HCT116 (cell line): ENCODE measurements around the gene PTPN4. TPM values are rescaled to one million over a fixed set of nuclear protein-coding genes. Genes with fewer than 3 reads are reported as not detected.

Experiments
- ATAC-seq: fragments of 200-7000 bp; cut with Tn5 transposase; 2 replicates; pipeline ENCODE4 v1.9.1; 2020; ENCODE audit warnings: mild to moderate bottlenecking, moderate library complexity
- BruUV-seq: library from RNA; stranded (reverse); fragments of 400-500 nt; replicated peaks from 2 replicates; lab custom pipeline; 2021; lab: Mats Ljungman, UMichigan
- CTCF ChIA-PET: fragments of 300-600 bp; sonication (Branson Sonifier 250); formaldehyde crosslinking; loops from one replicate; lab custom pipeline; 2021; ENCODE audit warnings: antibody characterized with exemption; lab: Charles Lee
- POLR2A ChIA-PET: fragments of 300-600, 350-600 bp; sonication (Branson Sonifier 250); formaldehyde crosslinking; loops from one replicate; lab custom pipeline; 2021; ENCODE audit warnings: antibody characterized with exemption; lab: Charles Lee
- RAD21 ChIA-PET, 2 experiments: fragments of 300-600 bp; sonication (Branson Sonifier 250); formaldehyde crosslinking; loops; one replicate each; lab custom pipeline; 2023; ENCODE audit warnings: low total read pairs in 2 of 2; ENCODE audit not compliant: uncharacterized antibody in 2 of 2, unreplicated experiment in 2 of 2, low non-redundant PET in 1 of 2; lab: Charles Lee
- DNase-seq: peaks from one replicate; pipeline ENCODE4 v3.0.0-alpha.2; 2010; ENCODE audit warnings: low read depth, low spot score
- H2AFZ ChIP-seq: fragments of 200-600 bp; shearing (Covaris generic), sonication (generic); 2 replicates; pipeline ENCODE4 v1.6.1; 2017; ENCODE audit warnings: low read depth, mixed run types, mixed read lengths, antibody characterized with exemption, low read length; ENCODE audit not compliant: poor library complexity, severe bottlenecking
- H3K27ac ChIP-seq: 2 replicates; pipeline ENCODE4 v1.5.1; 2012; ENCODE audit warnings: low read depth, low read length
- H3K27me3 ChIP-seq: fragments of 200-600 bp; sonication (generic); 2 replicates; pipeline ENCODE4 v1.6.1; 2016; ENCODE audit warnings: mixed run types, low read length, mixed read lengths; ENCODE audit not compliant: insufficient read depth
- H3K36me3 ChIP-seq, 2 experiments: fragments of 200-500 bp in 1 of 2; fragments of 200-600 bp in 1 of 2; sonication (Bioruptor generic) in 1 of 2; sonication (generic) in 1 of 2; 2 replicates each; pipeline versions ENCODE4 v1.5.1 to v1.6.1; 2014 to 2016; ENCODE audit warnings: low read length in 2 of 2, inconsistent platforms in 1 of 2, mixed read lengths in 1 of 2, mixed run types in 1 of 2; ENCODE audit not compliant: insufficient read depth in 2 of 2, control insufficient read depth in 1 of 2
- H3K4me1 ChIP-seq, 2 experiments: fragments of 200-600 bp in 1 of 2; sonication (generic) in 1 of 2; 2 replicates each; pipeline versions ENCODE4 v1.5.1 to v1.6.1; 2012 to 2017; ENCODE audit warnings: low read length in 2 of 2, inconsistent platforms in 1 of 2, mild to moderate bottlenecking in 1 of 2, mixed read lengths in 1 of 2, mixed run types in 1 of 2, moderate library complexity in 1 of 2; ENCODE audit not compliant: insufficient read depth in 2 of 2, control insufficient read depth in 1 of 2
- H3K4me2 ChIP-seq: fragments of 200-600 bp; sonication (generic); 2 replicates; pipeline ENCODE4 v1.6.1; 2017; ENCODE audit warnings: mixed run types, low read length, mixed read lengths
- H3K4me3 ChIP-seq, 2 experiments: fragments of 200-600 bp in 1 of 2; sonication (generic) in 1 of 2; replicated peaks in 1 of 2; 2 replicates each; pipeline ENCODE4 v1.5.1; 2011 to 2016; ENCODE audit warnings: low read length in 2 of 2, control low read depth in 1 of 2, low read depth in 1 of 2, mild to moderate bottlenecking in 1 of 2, mixed read lengths in 1 of 2, mixed run types in 1 of 2
- H3K79me2 ChIP-seq: fragments of 200-600 bp; sonication (generic); 2 replicates; pipeline ENCODE4 v1.6.1; 2017; ENCODE audit warnings: mild to moderate bottlenecking, mixed run types, low read length, moderate library complexity, mixed read lengths; ENCODE audit not compliant: insufficient read depth
- H3K9ac ChIP-seq: fragments of 200-600 bp; sonication (generic); 2 replicates; pipeline ENCODE4 v1.6.1; 2016; ENCODE audit warnings: low read length, mixed read lengths
- H3K9me2 ChIP-seq: fragments of 200-600 bp; sonication (generic), shearing (Covaris generic); 2 replicates; pipeline ENCODE4 v1.6.1; 2017; ENCODE audit warnings: mixed run types, mild to moderate bottlenecking, moderate library complexity; ENCODE audit not compliant: insufficient read depth
- H3K9me3 ChIP-seq, 2 experiments: fragments of 200-500 bp in 1 of 2; fragments of 200-600 bp in 1 of 2; sonication (Bioruptor generic) in 1 of 2; sonication (generic) in 1 of 2; 2 replicates each; pipeline ENCODE4 v1.6.1; 2014 to 2017; ENCODE audit warnings: low read length in 2 of 2, mixed read lengths in 2 of 2, inconsistent platforms in 1 of 2, low read depth in 1 of 2, mild to moderate bottlenecking in 1 of 2, mixed run types in 1 of 2, moderate library complexity in 1 of 2; ENCODE audit not compliant: control insufficient read depth in 1 of 2, insufficient read depth in 1 of 2
- H4K20me1 ChIP-seq: fragments of 200-600 bp; sonication (generic), shearing (Covaris generic); 2 replicates; pipeline ENCODE4 v1.6.1; 2017; ENCODE audit warnings: mixed run types, mild to moderate bottlenecking, moderate library complexity; ENCODE audit not compliant: insufficient read depth
- ATF3 ChIP-seq: IDR thresholded peaks from 2 replicates; pipeline ENCODE4 v1.6.1; 2012
- CEBPB ChIP-seq: IDR thresholded peaks from 2 replicates; pipeline ENCODE4 v1.6.1; 2012; ENCODE audit warnings: low read depth
- EGR1 ChIP-seq: IDR thresholded peaks from 2 replicates; pipeline ENCODE4 v1.6.1; 2012; ENCODE audit warnings: low read depth
- ELF1 ChIP-seq: IDR thresholded peaks from 2 replicates; pipeline ENCODE4 v1.6.1; 2012; ENCODE audit warnings: low read depth, borderline replicate concordance
- EZH2 ChIP-seq: fragments of 200-600 bp; sonication (generic); IDR thresholded peaks from 2 replicates; pipeline ENCODE4 v1.6.1; 2017; ENCODE audit warnings: antibody characterized with exemption, mixed run types
- EZH2phosphoT487 ChIP-seq: fragments of 200-600 bp; IDR thresholded peaks from 2 replicates; pipeline ENCODE4 v1.6.1; 2018; ENCODE audit warnings: antibody characterized with exemption, borderline replicate concordance
- FOSL1 ChIP-seq: IDR thresholded peaks from 2 replicates; pipeline ENCODE4 v1.6.1; 2012; ENCODE audit warnings: low read depth
- JUND ChIP-seq: IDR thresholded peaks from 2 replicates; pipeline ENCODE4 v1.6.1; 2012
- MAX ChIP-seq: IDR thresholded peaks from 2 replicates; pipeline ENCODE4 v1.6.1; 2012
- POLR2A ChIP-seq: IDR thresholded peaks from 2 replicates; pipeline ENCODE4 v1.7.0; 2011; ENCODE audit warnings: borderline replicate concordance; ENCODE audit not compliant: insufficient read depth, insufficient read length; ENCODE audit errors: extremely low read depth
- RAD21 ChIP-seq: IDR thresholded peaks from 2 replicates; pipeline ENCODE4 v1.6.1; 2012; ENCODE audit warnings: low read depth, mild to moderate bottlenecking
- REST ChIP-seq: IDR thresholded peaks from 2 replicates; pipeline ENCODE4 v1.6.1; 2012; ENCODE audit warnings: low read depth
- SIN3A ChIP-seq: IDR thresholded peaks from 2 replicates; pipeline ENCODE4 v1.6.1; 2012; ENCODE audit warnings: low read depth
- TCF7L2 ChIP-seq: IDR thresholded peaks from 2 replicates; pipeline ENCODE4 v1.7.0; 2011; ENCODE audit warnings: borderline replicate concordance, inconsistent platforms; ENCODE audit not compliant: insufficient read depth, insufficient read length; ENCODE audit errors: extremely low read depth
- YY1 ChIP-seq: IDR thresholded peaks from 2 replicates; pipeline ENCODE4 v1.6.1; 2011; ENCODE audit warnings: low read length, low read depth, moderate library complexity, mild to moderate bottlenecking; ENCODE audit not compliant: insufficient replicate concordance; ENCODE audit errors: extremely low read depth
- ZBTB33 ChIP-seq: IDR thresholded peaks from 2 replicates; pipeline ENCODE4 v1.6.1; 2011; ENCODE audit warnings: mild to moderate bottlenecking, low read length, moderate library complexity; ENCODE audit not compliant: insufficient replicate concordance; ENCODE audit errors: extremely low read depth
- ZFX ChIP-seq: fragments of 450-650 bp; IDR thresholded peaks from 2 replicates; pipeline ENCODE4 v1.6.1; 2017
- intact Hi-C: fragments of 100-400 bp; cut with micrococcal nuclease; formaldehyde crosslinking; loops from 2 replicates; pipeline ENCODE4 v1.10.0; 2022
- total RNA-seq: library from RNA; stranded (reverse); gene quantifications from one replicate; pipeline ENCODE4 v1.2.1, GENCODE V29; 2021; ENCODE audit not compliant: unreplicated experiment

The PTPN4 gene
- total RNA-seq, 1 experiment from 2014 or later = 38.4 TPM

GRCh38 chr2:119795309-119796303 lies 35.9 kb downstream of the PTPN4 start:
- Histone ChIP-seq H3K4me3 (no peak overlapping the region), H3K79me2 (peaks cover 46% of the 10 kb centered on the region), H3K27me3 (no peaks in the 10 kb centered on the region), H3K36me3 (no peaks in the 10 kb centered on the region), H3K4me1 (no peaks in the 10 kb centered on the region), H3K9me3 (no peaks in the 10 kb centered on the region), H4K20me1 (peaks cover 3% of the 10 kb centered on the region; the same call in 1 of the 2 replicates), H3K9me2 (no peaks in the 10 kb centered on the region), H2AFZ (no peak overlapping the region), H3K27ac (no peak overlapping the region), H3K9ac (no peak overlapping the region), H3K4me2 (no peak overlapping the region)
- intact Hi-C loops = no loop called here
- BruUV-seq = no TSS peak
- DNase-seq (no peak), ATAC-seq (no peak)
- ChIA-PET POLR2A (no interaction called here), RAD21 (no interaction called here), CTCF (no interaction called here)
- TF ChIP-seq CEBPB (no peak), EGR1 (no peak), REST (no peak), MAX (no peak), ELF1 (no peak), YY1 (no peak), RAD21 (no peak), SIN3A (no peak), ATF3 (no peak), TCF7L2 (no peak), EZH2phosphoT487 (no peak), JUND (no peak), POLR2A (no peak), ZFX (no peak), FOSL1 (no peak), EZH2 (no peak), ZBTB33 (no peak)
